D721Med (cell line): Measurements from ENCODE around the gene APPL1.

Experiments
- DNase-seq: peaks from one replicate; pipeline ENCODE4 v3.0.0; 2011; ENCODE audit warnings: low spot score; ENCODE audit not compliant: insufficient read length
- FAIRE-seq: peaks from 2 replicates; lab custom pipeline; 2011; peaks lifted over from hg19 to GRCh38; lab: Jason Lieb, UNC
- TF ChIP-seq, protein P1 (sequence below): IDR thresholded peaks from 2 replicates; pipeline ENCODE4 v1.5.1; 2012; ENCODE audit warnings: mild to moderate bottlenecking, control low read depth; ENCODE audit not compliant: insufficient read depth; ENCODE audit errors: missing control alignments

The APPL1 gene

DNA sequence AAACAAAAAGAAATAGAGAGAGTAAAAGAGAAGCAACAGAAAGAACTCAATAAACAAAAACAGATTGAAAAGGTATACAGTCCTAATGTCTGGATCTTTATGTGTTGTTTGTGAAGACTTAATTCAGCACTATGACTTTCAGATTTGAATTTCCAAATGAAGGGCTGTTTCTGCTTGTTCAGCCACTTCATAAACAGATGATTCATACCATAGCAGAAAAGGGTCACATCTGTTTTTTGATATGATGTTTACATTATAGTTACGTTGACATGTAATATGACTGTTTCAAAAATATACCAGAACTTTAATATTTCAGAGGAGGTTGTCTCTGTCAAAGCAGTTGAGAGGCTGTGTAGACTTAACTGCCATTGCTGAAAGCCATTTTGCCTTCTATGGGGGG is 40.9 kb downstream of the APPL1 start:
- TF ChIP-seq, protein P1, sequence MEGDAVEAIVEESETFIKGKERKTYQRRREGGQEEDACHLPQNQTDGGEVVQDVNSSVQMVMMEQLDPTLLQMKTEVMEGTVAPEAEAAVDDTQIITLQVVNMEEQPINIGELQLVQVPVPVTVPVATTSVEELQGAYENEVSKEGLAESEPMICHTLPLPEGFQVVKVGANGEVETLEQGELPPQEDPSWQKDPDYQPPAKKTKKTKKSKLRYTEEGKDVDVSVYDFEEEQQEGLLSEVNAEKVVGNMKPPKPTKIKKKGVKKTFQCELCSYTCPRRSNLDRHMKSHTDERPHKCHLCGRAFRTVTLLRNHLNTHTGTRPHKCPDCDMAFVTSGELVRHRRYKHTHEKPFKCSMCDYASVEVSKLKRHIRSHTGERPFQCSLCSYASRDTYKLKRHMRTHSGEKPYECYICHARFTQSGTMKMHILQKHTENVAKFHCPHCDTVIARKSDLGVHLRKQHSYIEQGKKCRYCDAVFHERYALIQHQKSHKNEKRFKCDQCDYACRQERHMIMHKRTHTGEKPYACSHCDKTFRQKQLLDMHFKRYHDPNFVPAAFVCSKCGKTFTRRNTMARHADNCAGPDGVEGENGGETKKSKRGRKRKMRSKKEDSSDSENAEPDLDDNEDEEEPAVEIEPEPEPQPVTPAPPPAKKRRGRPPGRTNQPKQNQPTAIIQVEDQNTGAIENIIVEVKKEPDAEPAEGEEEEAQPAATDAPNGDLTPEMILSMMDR, result no peak
- no peak for FAIRE-seq
- DNase-seq, result no peak

GRCh38 chr3:57274845-57275244 is 47.3 kb downstream of the APPL1 start:
- FAIRE-seq (no peak), DNase-seq (no peak)
- TF ChIP-seq, protein P1, result no peak

DNA sequence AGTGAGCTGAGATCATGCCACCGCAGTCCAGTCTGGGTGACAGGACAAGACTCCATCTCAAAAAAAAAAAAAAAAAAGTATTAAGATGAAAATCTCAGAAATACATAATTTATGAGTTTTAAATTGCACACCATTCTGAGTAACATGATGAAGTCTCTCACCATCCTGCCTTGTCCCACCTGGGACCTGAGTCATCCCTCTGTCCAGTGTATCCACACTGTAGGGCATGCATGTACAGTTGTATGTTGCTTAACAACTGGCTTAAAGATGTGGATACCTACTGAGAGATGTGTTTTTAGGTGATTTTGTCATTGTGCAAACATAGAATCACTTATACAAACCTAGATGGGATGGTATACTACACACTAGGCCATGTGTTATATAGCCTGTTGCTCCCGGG is 47.9 kb downstream of the APPL1 start:
- TF ChIP-seq, protein P1, result no peak
- FAIRE-seq (no peak), DNase-seq (no peak)

- TF ChIP-seq, protein P1, result no peak
- no peak for FAIRE-seq
- no peak for DNase-seq
These were observed 50.7 kb downstream of the APPL1 start for GRCh38 chr3:57278237-57278636.

DNA sequence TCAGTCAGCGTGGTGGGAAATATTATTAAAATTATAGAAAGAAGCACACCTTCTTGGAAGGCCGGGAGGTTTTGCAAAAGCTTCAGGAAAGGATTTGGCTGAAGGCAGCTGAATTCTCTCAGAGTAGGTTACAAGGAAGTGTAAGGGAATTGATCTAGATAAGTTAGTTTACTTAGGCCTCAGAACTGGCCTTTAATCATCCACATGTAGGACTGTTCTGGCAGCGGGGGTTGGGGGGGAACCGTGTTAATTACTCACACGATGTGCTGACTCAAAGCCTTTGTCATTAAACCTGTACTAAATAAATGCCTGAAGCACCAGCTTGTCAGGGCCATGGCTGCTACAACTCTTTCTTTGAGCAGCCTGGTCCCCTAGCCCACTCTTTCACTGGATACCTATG is 52.2 kb downstream of the APPL1 start:
- TF ChIP-seq, protein P1, result no peak
- FAIRE-seq (no peak), DNase-seq (no peak)

DNA sequence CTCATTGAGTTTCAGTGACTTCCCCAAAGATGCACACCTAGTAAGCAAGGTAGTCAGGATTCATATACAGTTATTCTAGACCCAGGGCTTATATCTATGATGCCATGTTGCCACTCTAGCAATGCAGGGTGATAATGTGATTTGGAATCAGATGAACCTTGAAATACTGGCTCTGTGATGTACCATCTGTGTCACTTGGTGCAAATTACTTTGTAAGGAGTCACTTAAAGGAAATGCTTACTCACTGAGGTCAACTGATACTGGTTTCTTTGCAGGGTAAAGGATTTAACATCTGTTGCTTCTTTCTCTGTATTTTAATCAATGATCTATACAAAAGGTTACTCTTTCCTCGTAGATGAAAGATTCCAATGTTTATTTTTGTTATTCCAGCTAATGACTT is 54.2 kb downstream of the APPL1 start:
- no peak for DNase-seq
- TF ChIP-seq, protein P1, result no peak
- no peak for FAIRE-seq

- FAIRE-seq, result no peak
- TF ChIP-seq, protein P1, result no peak
- no peak for DNase-seq
These were observed 55.8 kb downstream of the APPL1 start for GRCh38 chr3:57283334-57283733.
